ENCODE data around the gene APBA1.

APBA1 gene

GRCh38 chr9:69385581-69386033 lies 286.6 kb downstream of the APBA1 start:
- Histone ChIP-seq H3K27me3 (ENCODE audit: insufficient read depth, poor library complexity, severe bottlenecking) (no peaks in the 10 kb centered on the region), H3K4me3 (replicated peaks; ENCODE audit: insufficient read depth, low read length) (no peak overlapping the region), H3K27ac (replicated peaks) (no peak overlapping the region)
- TF ChIP-seq GABPA (IDR thresholded peaks at IDR 0.05; ENCODE audit: low read depth) (no peak), REST (IDR thresholded peaks at IDR 0.05; ENCODE audit: insufficient replicate concordance, low read depth) (no peak), SPI1 (IDR thresholded peaks at IDR 0.05; ENCODE audit: borderline replicate concordance, low read depth) (no peak), POLR2AphosphoS5 (IDR thresholded peaks at IDR 0.05; ENCODE audit: low read depth) (no peak)
- TF ChIP-seq, protein P1, sequence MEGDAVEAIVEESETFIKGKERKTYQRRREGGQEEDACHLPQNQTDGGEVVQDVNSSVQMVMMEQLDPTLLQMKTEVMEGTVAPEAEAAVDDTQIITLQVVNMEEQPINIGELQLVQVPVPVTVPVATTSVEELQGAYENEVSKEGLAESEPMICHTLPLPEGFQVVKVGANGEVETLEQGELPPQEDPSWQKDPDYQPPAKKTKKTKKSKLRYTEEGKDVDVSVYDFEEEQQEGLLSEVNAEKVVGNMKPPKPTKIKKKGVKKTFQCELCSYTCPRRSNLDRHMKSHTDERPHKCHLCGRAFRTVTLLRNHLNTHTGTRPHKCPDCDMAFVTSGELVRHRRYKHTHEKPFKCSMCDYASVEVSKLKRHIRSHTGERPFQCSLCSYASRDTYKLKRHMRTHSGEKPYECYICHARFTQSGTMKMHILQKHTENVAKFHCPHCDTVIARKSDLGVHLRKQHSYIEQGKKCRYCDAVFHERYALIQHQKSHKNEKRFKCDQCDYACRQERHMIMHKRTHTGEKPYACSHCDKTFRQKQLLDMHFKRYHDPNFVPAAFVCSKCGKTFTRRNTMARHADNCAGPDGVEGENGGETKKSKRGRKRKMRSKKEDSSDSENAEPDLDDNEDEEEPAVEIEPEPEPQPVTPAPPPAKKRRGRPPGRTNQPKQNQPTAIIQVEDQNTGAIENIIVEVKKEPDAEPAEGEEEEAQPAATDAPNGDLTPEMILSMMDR (IDR thresholded peaks at IDR 0.05; ENCODE audit: insufficient read depth, low read length): no peak
- DNase-seq (ENCODE audit: low read depth in 1 of 2, low spot score in 1 of 2): no peak

GRCh38 chr9:69382135-69382534 lies 290.0 kb downstream of the APBA1 start:
- DNase-seq (ENCODE audit: low read depth in 1 of 2, low spot score in 1 of 2): no peak
- TF ChIP-seq, protein P1 (IDR thresholded peaks at IDR 0.05; ENCODE audit: insufficient read depth, low read length): no peak
- TF ChIP-seq SPI1 (IDR thresholded peaks at IDR 0.05; ENCODE audit: borderline replicate concordance, low read depth) (no peak), POLR2AphosphoS5 (IDR thresholded peaks at IDR 0.05; ENCODE audit: low read depth) (no peak), GABPA (IDR thresholded peaks at IDR 0.05; ENCODE audit: low read depth) (no peak), REST (IDR thresholded peaks at IDR 0.05; ENCODE audit: insufficient replicate concordance, low read depth) (no peak)
- no peak overlapping the region for H3K4me3 ChIP-seq (replicated peaks; ENCODE audit: insufficient read depth, low read length)

GRCh38 chr9:69380811-69381210 lies 291.4 kb downstream of the APBA1 start:
- TF ChIP-seq SPI1 (IDR thresholded peaks at IDR 0.05; ENCODE audit: borderline replicate concordance, low read depth): no peak
- TF ChIP-seq, protein P1 (IDR thresholded peaks at IDR 0.05; ENCODE audit: insufficient read depth, low read length): no peak
- TF ChIP-seq POLR2AphosphoS5 (IDR thresholded peaks at IDR 0.05; ENCODE audit: low read depth): no peak
- no peak for TF ChIP-seq GABPA (IDR thresholded peaks at IDR 0.05; ENCODE audit: low read depth)
- no peak for TF ChIP-seq REST (IDR thresholded peaks at IDR 0.05; ENCODE audit: insufficient replicate concordance, low read depth)
- Histone ChIP-seq H3K4me3 (replicated peaks; ENCODE audit: insufficient read depth, low read length) (no peak overlapping the region), H3K27me3 (ENCODE audit: insufficient read depth, poor library complexity, severe bottlenecking) (no peaks in the 10 kb centered on the region), H3K27ac (replicated peaks) (no peak overlapping the region)
- no peak for DNase-seq (ENCODE audit: low read depth in 1 of 2, low spot score in 1 of 2)

More at GRCh38 chr9:69382135-69382534, 290.0 kb downstream of the APBA1 start:
- Histone ChIP-seq H3K27ac (replicated peaks) (no peak overlapping the region), H3K27me3 (ENCODE audit: insufficient read depth, poor library complexity, severe bottlenecking) (no peaks in the 10 kb centered on the region)
